ENCODE measurements around the gene MYMX. TPM values are rescaled to one million over a fixed set of nuclear protein-coding genes. Genes with fewer than 3 reads are reported as not detected.
A peak's percentile ranks its signal among the peaks of the same experiment; 100 is the strongest.

Gene MYMX
- total and polyA plus RNA-seq, 2 of the 13 experiments (the other 11 are each of a cell fraction or from before 2014, with no cell fraction given), result not detected

GRCh38 chr6:44219053-44219814 is 2.5 kb downstream of the MYMX start (continued):
- TF ChIP-seq ZNF598 (CRISPR knock-in tag; IDR thresholded peaks at IDR 0.05; ENCODE audit: borderline replicate concordance) (peak; percentile 54; the same call in 1 of the 2 replicates), SNAPC2 (CRISPR knock-in tag; IDR thresholded peaks at IDR 0.05) (peak; percentile 80; the same call in 1 of the 2 replicates), RORA (CRISPR knock-in tag; IDR thresholded peaks at IDR 0.05) (no peak), E2F1 (CRISPR knock-in tag; IDR thresholded peaks at IDR 0.05) (peak; percentile 54; the same call in 1 of the 2 replicates), ZNF746 (CRISPR knock-in tag; IDR thresholded peaks at IDR 0.05) (peak; percentile 65; the same call in 1 of the 2 replicates), ZBTB8A (CRISPR knock-in tag; IDR thresholded peaks at IDR 0.05; ENCODE audit: borderline replicate concordance, low read depth) (no peak), ZNF607 (CRISPR knock-in tag; IDR thresholded peaks at IDR 0.05; ENCODE audit: borderline replicate concordance) (peak; percentile 57; the same call in 1 of the 2 replicates), ZNF556 (CRISPR knock-in tag; IDR thresholded peaks at IDR 0.05; ENCODE audit: borderline replicate concordance) (peak; percentile 89; the same call in 1 of the 2 replicates), MED1 (CRISPR knock-in tag; IDR thresholded peaks at IDR 0.05) (peak; percentile 69)
- TF ChIP-seq, protein P1, sequence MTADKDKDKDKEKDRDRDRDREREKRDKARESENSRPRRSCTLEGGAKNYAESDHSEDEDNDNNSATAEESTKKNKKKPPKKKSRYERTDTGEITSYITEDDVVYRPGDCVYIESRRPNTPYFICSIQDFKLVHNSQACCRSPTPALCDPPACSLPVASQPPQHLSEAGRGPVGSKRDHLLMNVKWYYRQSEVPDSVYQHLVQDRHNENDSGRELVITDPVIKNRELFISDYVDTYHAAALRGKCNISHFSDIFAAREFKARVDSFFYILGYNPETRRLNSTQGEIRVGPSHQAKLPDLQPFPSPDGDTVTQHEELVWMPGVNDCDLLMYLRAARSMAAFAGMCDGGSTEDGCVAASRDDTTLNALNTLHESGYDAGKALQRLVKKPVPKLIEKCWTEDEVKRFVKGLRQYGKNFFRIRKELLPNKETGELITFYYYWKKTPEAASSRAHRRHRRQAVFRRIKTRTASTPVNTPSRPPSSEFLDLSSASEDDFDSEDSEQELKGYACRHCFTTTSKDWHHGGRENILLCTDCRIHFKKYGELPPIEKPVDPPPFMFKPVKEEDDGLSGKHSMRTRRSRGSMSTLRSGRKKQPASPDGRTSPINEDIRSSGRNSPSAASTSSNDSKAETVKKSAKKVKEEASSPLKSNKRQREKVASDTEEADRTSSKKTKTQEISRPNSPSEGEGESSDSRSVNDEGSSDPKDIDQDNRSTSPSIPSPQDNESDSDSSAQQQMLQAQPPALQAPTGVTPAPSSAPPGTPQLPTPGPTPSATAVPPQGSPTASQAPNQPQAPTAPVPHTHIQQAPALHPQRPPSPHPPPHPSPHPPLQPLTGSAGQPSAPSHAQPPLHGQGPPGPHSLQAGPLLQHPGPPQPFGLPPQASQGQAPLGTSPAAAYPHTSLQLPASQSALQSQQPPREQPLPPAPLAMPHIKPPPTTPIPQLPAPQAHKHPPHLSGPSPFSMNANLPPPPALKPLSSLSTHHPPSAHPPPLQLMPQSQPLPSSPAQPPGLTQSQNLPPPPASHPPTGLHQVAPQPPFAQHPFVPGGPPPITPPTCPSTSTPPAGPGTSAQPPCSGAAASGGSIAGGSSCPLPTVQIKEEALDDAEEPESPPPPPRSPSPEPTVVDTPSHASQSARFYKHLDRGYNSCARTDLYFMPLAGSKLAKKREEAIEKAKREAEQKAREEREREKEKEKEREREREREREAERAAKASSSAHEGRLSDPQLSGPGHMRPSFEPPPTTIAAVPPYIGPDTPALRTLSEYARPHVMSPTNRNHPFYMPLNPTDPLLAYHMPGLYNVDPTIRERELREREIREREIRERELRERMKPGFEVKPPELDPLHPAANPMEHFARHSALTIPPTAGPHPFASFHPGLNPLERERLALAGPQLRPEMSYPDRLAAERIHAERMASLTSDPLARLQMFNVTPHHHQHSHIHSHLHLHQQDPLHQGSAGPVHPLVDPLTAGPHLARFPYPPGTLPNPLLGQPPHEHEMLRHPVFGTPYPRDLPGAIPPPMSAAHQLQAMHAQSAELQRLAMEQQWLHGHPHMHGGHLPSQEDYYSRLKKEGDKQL (CRISPR knock-in tag; IDR thresholded peaks at IDR 0.05; ENCODE audit: low read depth), result no peak
- TF ChIP-seq, protein P2, sequence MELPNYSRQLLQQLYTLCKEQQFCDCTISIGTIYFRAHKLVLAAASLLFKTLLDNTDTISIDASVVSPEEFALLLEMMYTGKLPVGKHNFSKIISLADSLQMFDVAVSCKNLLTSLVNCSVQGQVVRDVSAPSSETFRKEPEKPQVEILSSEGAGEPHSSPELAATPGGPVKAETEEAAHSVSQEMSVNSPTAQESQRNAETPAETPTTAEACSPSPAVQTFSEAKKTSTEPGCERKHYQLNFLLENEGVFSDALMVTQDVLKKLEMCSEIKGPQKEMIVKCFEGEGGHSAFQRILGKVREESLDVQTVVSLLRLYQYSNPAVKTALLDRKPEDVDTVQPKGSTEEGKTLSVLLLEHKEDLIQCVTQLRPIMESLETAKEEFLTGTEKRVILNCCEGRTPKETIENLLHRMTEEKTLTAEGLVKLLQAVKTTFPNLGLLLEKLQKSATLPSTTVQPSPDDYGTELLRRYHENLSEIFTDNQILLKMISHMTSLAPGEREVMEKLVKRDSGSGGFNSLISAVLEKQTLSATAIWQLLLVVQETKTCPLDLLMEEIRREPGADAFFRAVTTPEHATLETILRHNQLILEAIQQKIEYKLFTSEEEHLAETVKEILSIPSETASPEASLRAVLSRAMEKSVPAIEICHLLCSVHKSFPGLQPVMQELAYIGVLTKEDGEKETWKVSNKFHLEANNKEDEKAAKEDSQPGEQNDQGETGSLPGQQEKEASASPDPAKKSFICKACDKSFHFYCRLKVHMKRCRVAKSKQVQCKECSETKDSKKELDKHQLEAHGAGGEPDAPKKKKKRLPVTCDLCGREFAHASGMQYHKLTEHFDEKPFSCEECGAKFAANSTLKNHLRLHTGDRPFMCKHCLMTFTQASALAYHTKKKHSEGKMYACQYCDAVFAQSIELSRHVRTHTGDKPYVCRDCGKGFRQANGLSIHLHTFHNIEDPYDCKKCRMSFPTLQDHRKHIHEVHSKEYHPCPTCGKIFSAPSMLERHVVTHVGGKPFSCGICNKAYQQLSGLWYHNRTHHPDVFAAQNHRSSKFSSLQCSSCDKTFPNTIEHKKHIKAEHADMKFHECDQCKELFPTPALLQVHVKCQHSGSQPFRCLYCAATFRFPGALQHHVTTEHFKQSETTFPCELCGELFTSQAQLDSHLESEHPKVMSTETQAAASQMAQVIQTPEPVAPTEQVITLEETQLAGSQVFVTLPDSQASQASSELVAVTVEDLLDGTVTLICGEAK (IDR thresholded peaks at IDR 0.05), result no peak
- TF ChIP-seq, protein P2 (CRISPR knock-in tag; IDR thresholded peaks at IDR 0.05), result peak; percentile 68; the same call in 1 of the 2 replicates
